KG1 (cell line): ENCODE results near the gene DIPK1A.
A peak's percentile ranks its signal among the peaks of the same experiment; 100 is the strongest.
"Not testable (repeated sequence)": the region's sequence is repeated elsewhere in the genome, so short reads cannot be mapped to it uniquely, and the experiment has no call there.

Experiments used
- DNase-seq: peaks from one replicate; lab custom pipeline; 2025; lab: John Stamatoyannopoulos, UW

DIPK1A gene

DNA sequence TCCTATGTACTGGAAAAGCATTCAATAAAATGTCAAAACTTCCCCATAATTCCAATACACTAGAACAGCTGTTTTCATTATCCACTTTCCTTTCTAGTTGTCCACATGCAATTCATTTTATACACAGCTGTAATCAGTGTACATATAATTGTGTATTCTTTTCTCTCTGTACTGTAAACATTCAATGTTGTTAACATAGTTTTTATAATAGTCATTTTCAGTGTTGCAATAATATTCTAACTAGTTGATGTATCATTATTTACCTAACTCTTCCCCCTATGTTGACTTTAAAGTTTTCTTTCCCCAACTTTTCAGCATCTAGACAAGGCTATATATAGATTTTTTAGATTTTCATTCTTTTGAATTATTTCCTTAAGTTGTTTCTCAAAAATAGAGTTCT lies 44.4 kb downstream of the DIPK1A start:
- DNase-seq = no peak

DNA sequence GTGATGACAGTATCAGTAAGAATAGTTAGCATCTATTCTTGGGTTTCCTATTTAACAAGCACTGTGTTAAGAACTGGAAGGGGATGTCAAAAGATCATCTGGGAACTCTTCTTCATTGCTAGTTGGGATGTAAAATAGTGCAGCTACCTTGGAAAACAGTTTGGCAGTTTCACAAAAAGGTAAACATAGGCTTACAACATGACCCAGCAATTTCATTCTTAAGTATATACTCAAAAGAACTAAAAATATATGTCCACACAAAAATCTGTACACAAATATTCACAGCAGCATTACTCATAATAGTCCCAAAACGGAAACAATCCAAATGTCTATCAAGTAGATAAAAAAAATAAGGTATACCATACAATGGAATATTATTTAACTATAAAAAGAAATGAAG lies 45.7 kb downstream of the DIPK1A start:
- DNase-seq = no peak

DNA sequence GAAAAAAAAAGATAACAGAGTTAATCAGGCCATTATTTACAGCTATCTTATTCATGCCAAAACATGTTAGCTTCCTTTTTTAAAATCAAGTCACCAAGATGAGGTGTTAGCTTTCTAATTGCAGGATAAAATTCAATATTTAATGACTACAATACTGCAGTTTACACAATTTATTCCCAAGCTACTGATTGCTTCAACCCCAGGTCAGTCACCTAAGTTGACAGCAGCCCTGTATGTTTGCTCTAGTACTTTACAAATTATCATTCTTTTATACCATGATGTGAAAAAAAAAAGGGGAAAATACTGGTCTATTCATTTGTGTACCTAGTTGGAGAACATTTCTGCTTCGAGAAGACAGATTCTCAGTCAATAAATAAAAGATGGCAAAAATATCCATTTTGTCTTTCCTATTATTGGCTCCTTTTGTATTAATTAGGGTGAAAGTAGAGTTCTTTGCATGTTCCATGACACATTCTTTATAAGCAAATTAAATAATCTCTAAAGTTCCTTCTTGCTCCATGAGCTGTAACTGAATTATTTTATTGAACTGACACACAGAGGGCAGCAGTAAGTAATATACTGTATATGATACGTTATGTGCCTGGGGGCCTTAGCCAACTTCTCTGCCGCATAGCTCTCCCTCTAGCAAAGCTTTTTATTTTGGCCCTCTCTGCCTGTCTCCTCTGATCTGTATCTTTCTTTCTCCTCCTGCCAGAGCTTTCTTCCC lies 48.0 kb downstream of the DIPK1A start:
- DNase-seq = no peak

DNA sequence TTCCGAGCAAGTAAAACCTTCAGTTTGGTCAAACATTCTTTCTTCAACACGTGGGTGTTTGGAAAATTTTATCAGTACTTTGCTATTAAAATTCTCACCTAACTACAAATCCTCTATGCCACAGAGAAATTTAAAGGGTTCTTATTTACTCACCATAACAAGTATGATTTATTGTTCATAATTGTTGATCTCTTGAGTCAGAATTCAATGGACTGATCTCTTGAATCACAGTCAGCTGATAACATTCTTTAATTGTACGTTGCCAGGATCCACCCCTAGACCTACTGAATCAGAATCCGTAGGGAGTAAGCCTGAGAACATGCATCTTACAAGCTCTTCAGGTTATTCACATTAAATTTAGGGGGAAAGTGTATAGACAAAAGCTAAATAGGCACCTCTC lies 51.2 kb downstream of the DIPK1A start:
- DNase-seq = no peak

DNA sequence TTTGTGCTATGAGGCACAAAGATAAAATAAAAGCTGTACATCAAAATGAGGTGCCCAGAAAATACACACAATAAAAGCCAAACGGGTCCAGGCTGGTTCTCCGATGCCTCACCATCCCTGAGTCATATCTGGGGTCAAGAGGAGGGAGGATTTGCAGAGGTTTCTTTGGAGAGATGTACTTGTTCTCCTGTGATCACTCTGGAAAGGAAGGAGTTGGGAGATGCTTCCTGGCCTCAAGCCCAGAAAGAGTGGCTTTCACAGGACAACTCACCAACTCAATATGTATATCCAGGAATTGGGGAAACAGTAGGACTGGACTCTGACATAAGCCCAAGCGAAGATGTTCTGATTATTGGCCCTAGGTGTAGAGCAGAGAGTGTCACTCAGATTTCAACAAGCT lies 51.9 kb downstream of the DIPK1A start:
- DNase-seq = no peak

DNA sequence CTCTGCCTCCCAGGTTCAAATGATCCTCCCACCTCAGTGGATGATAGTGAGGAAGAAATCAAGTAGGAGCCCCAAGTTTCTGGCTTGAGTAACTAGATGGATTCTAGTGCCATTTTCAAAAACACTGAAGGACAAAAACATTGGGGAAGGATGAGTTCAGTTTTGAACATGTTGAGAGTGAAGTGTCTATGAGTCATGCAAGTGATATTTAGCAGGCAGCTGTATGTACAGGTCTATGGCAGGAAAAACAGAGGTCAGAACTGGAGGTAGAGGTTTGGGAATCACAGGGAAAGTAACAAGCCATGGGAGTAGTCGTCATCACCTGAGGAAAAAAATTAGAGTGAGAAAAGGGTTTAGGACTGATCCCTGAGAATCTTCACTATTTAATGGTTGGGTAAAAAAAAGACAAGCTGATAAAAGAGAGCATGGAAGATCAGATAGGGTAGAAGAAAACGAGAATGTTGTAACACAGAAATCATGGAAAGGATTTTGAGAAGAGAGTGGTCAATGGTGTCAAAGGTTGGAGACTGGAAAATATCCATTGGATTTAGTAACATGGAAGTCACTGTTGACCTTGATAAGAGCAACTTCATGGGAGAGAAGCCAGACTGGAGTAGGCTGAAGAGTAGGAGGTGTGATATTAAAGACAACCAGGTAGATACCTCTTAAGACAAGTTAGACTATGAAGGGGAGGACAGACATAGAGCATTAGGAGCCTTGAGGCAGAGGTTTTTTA lies 53.1 kb downstream of the DIPK1A start:
- no peak for DNase-seq

DNA sequence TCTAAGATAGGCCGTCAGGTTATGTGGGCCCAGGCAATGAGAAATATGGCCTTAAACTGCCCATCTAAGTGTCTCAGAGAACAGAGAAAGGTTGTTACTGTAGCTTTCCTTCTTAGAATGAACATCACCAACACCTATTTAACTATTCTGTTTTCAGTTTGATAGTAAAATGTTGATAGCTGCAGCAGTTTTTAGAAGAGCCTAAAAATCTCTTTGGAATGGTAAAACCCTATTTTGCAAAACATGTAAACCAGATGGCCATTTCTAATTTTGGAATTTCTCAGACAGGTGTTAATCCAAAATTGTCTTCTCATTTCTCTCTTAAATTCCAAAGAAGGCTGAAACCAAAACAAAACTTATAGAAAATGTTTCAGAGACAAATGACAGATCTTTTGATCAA lies 57.5 kb downstream of the DIPK1A start:
- DNase-seq = no peak

DNA sequence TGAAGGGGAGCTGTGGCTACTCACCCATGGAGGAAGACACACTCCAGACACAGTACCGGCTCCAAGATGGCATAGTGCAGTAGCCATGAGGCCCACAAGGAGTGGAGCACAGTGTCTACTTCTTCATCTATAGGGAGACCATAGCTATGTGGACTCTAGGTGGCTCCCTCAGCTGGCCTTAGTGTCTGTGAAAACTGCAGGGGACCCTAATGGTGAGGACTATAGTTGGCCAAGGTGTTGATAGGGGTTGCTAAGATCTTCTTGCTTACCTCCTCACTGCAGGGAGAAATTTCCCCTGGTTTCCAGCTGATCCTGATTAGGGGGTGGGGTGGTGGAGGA lies 58.9 kb downstream of the DIPK1A start:
- DNase-seq = no peak

DNA sequence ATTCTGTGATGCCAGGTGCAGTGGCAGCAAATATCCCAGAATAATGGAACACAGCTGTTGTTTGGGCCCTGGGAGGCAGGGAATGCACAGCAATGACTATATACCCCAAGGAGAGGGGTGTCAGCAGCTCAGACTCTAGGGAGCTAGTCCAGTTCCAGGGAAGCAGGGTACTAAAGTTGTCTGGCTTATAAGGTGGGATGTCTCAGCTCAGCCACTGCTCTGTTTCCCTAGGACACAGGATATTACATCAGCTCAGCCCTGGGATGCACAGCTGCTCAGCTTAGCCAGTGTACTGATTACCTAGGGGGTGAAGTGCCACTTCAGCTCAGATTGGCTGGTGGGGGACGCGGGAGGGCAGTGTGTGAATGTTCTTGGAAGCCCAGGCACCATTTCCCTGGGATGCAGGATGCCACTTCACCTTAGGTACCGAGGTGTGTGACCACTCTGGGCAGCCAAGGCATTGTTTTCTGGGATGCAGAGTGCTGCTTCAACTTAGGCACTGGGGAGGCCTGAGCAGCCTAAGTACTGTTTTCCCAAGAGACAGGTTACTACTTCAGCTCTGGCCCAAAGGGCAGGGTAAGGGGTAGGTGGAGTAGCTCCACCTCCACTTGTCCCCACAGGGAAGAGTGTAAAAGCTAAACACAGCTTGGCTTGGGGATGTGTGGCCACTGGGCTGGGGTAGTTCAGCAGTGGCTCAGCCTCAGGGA lies 59.4 kb downstream of the DIPK1A start:
- no peak for DNase-seq

DNA sequence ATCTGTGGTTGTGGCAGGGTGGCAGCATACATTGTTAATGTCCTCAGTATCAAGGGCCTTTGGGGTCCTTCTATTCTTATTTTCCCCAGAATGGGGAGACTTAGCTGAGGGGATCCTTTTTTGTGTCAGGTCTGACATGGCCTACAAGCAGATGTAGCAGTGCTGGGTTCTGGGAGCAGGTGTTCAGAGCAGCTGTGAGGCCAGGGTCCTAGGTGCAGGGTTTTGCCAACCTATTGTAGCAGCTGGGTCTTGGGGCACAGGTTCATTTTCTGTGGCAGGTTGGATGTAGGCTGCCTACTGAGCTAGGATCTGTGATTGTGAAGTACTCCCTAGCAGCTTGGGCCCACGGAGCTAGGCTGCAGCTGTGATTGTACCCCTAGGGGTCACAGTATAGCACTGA lies 60.1 kb downstream of the DIPK1A start:
- DNase-seq = no peak

DNA sequence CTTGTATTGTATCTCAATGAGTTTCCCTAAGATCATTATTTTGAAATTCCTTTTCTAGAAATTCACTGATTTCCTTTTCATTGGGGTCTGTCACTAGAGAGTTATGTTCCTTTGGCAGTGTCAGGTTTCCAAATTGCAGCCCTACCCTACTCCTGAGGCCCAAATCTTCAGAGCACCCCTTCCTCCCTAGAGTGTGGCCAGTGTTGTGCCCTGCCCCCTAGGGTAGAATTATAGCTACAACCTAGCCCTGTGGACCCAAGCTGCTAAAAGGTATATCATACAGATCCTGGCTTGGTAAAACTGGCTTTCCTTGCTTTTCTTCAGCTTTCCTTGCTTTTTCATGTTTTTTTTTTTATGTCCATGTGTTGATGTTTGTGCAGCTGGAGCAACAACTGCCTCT lies 60.7 kb downstream of the DIPK1A start:
- no peak for DNase-seq

DNA sequence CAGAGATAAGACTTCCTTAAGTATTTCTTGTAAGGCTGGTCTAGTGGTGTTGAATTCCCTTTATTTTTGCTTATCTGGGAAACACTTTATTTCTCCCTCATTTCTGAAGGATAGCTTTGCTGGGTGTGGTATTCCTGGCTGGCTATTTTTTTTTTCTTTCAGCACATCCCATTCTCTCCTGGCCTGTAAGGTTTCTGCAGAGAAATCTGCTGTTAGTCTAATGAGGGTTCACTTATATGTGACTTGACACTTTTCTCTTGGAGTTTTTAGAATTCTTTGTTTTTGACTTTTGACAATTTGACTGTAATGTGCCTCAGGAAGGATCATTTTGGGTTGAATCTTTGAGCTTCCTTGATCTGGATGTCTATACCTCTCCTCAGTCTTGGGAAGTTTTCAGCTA lies 61.5 kb downstream of the DIPK1A start:
- DNase-seq = no peak

DNA sequence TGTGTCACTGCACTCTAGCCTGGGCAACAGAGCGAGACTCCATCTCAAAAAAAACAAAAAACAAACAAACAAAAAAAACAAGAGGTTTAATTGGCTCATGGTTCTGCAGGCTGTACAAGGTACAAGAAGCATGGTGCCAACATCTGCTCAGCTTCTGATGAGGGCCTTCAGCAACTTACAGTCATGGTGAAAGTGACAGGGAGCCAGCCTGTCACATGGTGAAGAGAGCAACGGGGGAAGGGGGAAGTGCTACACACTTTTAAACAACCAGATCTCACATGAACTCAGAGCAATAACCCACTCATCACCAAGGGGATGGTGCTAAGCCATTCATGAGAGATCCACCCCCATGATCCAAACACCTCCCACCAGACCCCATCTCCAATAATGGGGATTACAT lies 63.2 kb downstream of the DIPK1A start:
- not testable (repeated sequence) for DNase-seq

DNA sequence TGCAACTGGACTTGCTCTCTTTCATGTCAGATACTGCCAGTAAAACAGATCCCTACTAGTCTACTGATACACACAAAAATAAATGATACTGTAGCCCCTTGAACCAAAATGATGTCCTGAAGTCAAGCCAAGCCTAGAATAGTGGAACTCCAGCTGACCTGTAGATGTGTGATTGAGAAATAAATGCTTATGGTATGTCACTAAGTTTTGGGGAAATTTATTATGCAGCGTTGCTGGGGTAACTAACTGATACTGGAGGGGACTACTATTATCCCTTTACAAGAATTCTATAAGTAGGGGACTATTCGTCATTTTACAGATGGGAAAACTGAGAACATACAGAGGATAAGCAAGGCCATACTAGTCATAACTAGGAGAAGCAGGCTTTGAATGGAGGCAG lies 73.8 kb downstream of the DIPK1A start:
- no peak for DNase-seq

DNA sequence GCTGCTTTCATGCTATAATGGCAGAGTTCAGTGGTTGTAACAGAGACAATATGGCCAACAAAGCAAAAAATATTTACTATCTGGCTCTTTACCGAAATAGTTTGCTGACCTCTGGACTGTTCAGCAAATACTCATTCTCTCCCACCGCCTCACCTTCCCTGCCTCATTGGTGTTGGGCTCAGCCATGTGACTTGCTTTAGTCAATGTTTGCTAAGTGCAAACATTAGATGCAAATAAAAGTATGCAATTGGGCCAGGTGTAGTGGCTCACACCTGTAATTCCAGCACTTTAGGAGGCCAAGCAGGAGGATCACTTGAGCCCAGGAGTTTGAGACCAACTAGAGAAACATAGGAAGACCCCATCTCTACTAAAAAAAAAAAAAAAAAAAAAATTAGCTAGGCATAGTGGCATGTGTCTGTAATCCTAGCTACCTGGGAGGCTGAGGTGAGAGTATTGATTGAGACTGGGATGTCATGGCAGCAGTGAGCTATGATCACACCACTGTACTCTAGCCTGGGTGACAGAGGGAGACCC lies 74.3 kb downstream of the DIPK1A start:
- no peak for DNase-seq

DNA sequence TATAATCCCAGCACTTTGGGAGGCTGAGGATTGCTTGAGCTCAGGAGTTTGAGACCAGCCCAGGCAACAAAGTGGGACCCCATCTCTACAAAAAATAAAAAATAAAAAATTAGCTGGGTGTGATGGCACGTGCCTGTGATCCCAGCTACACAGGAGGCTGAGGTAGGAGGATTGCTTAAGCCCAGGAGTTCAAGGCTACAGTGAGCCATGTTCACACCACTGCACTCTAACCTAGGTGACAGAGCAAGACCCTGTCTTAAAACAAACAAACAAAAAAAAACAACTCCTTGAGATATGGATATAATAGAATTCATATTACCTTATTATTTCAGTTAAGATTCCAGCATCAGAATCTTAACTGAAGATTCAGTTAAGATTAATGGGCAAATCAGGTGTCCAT lies 77.1 kb downstream of the DIPK1A start:
- no peak for DNase-seq

DNA sequence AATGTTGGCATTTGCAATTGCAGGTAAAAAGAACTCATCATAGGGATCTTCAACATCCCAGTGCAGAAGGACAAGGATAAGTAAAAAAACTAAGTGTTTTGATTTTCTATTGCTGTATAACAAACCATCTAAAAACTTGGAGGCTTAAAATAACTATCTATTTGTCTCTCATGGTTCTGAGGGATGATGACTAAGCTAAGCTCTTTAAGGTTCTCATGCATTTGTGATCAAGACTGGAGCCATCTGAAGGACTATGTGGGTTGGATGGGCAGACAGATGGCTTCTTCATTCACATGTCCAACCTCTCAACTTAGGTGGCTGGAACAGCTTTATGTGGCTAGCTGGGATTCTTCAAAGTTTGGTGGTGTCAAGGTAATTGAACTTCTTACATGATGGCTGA lies 78.0 kb downstream of the DIPK1A start:
- no peak for DNase-seq

DNA sequence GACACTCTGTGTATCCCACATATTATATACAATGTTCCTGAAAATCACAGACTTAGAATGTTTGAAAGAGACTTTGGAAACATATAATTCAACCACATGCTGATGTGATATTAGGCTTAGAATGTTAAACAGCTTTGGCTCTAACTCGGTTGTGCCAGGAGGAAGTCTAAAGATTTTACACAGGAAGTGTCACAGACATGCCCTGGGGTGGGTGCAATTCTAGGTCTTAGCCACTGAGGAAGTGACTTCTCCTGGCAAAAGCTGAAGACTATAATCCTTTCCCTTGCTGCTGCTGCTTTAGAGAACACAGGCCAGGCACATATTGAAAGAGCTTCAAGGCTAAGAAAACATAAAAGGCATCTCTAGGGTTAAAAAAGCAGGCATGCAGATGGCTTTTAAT lies 78.4 kb downstream of the DIPK1A start:
- peak; percentile 27 for DNase-seq

DNA sequence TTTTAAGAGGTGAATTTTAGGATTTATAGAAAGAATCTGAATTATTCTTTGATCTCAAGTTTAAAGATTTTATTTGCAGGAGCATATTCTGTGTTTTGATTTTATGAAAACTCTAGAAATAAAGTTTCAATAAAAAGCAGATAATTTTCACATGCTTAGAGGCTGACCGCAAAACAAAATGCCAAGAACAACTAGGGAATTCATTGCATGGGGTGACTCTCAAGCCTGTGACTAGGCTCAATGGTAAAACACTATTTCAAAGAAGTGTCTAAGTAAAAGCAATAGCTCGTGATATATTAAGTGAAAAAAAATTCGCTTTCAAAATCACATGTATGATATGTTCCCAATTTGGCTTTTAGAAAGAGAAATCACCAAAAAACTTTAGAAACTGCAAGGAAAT lies 79.9 kb downstream of the DIPK1A start:
- DNase-seq = no peak

DNA sequence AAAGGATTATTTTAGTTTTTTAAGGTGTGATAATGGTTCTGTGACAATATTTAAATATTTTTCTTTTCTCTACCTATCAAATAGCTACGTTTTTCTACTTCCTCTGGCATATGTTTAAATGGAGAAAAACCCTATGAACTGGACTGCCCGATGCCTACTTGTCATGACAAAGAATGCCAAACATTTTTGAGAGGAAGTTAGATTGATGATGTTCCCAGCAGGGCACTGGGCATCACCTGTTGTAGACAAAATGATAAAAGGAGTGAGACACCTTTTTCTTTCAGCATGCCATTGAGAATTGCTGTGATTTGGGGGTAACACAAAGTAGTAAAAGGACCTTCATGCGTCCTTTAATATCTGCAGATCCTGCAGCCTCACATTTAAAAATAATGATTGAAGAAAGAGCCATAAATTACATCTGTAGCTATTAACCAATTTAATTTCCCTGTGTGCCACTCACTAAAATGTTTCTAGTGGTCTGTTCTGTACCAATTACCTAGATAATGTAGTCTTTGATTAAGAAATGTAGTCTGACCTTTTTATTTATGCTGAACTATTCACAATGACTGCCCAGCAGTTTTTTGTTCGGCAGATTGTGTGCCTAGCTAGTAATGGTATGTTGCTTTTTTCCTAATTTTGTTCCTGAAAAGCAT lies 81.8 kb downstream of the DIPK1A start:
- no peak for DNase-seq

DNA sequence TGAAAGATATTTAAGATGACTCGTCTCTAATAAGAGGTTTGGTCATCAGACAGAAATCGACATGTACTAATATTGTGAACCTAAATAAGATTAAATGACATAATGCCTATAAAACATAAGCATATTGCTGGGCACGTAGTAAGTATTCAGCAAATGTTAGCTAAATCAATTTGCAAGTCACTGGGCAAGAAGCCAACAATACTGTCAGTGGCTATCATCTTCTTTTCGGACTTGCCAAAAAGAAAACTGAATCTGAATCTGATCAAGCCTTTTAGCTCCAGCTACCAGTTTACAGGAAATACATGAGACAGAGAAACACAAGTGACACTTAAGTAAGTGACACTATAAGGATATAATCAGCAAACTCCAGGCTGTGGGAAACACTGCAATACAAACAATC lies 83.5 kb downstream of the DIPK1A start:
- no peak for DNase-seq

DNA sequence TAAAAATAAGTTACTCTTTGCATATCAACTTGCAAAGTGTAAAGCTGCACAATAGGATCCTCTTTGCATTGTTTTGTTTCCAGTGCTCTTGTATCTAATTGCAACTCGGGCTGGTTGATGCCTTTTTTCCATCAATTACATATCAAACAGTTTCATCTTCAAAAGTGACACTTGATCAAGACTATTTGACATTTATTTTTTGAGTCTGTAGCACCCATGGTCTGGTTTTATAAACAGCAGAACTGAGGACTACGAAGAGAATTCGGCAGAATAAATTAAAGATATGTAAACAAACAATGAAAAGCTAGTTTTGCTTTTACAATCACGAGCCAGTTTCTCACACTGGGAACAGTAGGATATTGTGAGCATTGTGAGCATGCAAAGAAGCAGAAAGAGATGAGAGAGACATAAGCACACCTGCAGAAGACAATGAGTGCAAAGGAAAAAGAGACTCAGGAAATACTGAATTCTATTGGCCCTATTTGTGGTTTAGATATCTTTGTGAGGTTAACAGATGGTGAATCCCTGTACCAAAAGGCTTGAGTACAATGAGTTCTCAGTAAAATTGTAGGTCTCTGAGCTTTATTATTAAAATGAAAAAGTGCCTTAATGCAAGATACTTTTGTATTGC lies 84.1 kb downstream of the DIPK1A start:
- no peak for DNase-seq
